Right lung (tissue), 5 donors: Measurements from ENCODE around the gene ACP7. TPM values are rescaled to one million over a fixed set of nuclear protein-coding genes. Genes with fewer than 3 reads are reported as not detected.

Experiments used
- polyA plus RNA-seq, 5 donors: library from polyadenylated mRNA; unstranded; fragments of 120-200 nt; gene quantifications; one replicate each; pipeline versions ENCODE4 v1.2.1 to v1.2.3, GENCODE V29; 2013; ENCODE audit warnings: inconsistent platforms in 1 of 5, low replicate concordance in 1 of 5; ENCODE audit not compliant: insufficient read length in 5 of 5, insufficient read depth in 1 of 5

ACP7 gene
- polyA plus RNA-seq, 5 donors: 0.08 to 0.16 (median 0.14) TPM

Other genes starting within 250 kb of the ACP7 start
- 100 to 1,000 TPM; 370 to 435 (median 405) TPM for gene HNRNPL, start 234.4 kb upstream of the ACP7 start, polyA plus RNA-seq
- 1 to 10 TPM; 6.4 to 9.4 (median 8.4) TPM for gene RINL, start 206.1 kb upstream of the ACP7 start, polyA plus RNA-seq
- 10 to 100 TPM; 46.7 to 60.0 (median 56.8) TPM for gene SIRT2, start 184.8 kb upstream of the ACP7 start, polyA plus RNA-seq
- gene NFKBIB, start 184.4 kb upstream of the ACP7 start, polyA plus RNA-seq: 10 to 100 TPM in 1 of 5 donors, 1 to 10 TPM in 4; 4.7 to 10.1 (median 5.5) TPM
- 1 to 10 TPM in 2 of 5 donors, under 1 TPM in 2, not detected in 1; 0.46 to 1.1 (median 0.80) TPM for gene CCER2, start 172.2 kb upstream of the ACP7 start, polyA plus RNA-seq
- 10 to 100 TPM; 28.8 to 42.3 (median 37.7) TPM for gene SARS2, start 153.6 kb upstream of the ACP7 start, polyA plus RNA-seq
- gene MRPS12, start 153.4 kb upstream of the ACP7 start, polyA plus RNA-seq: 10 to 100 TPM; 10.9 to 25.8 (median 15.0) TPM
- gene FBXO17, start 108.6 kb upstream of the ACP7 start, polyA plus RNA-seq: 10 to 100 TPM; 36.5 to 48.9 (median 44.2) TPM
- 1 to 10 TPM; 3.6 to 5.1 (median 4.1) TPM for gene FBXO27, start 51.8 kb upstream of the ACP7 start, polyA plus RNA-seq
- 10 to 100 TPM; 32.3 to 71.0 (median 52.4) TPM for gene PAK4, start 41.4 kb downstream of the ACP7 start, polyA plus RNA-seq
- under 1 TPM; 0.09 to 0.29 (median 0.21) TPM for gene NCCRP1, start 112.6 kb downstream of the ACP7 start, polyA plus RNA-seq
- not detected for gene SYCN, start 119.9 kb downstream of the ACP7 start, polyA plus RNA-seq
- gene IFNL3, start 160.6 kb downstream of the ACP7 start, polyA plus RNA-seq: not detected
- gene IFNL4, start 164.5 kb downstream of the ACP7 start, polyA plus RNA-seq: not detected
- not detected for gene IFNL2, start 184.0 kb downstream of the ACP7 start, polyA plus RNA-seq
- gene IFNL1, start 212.0 kb downstream of the ACP7 start, polyA plus RNA-seq: not detected
- 1 to 10 TPM; 1.3 to 3.3 (median 2.1) TPM for gene LRFN1, start 236.5 kb downstream of the ACP7 start, polyA plus RNA-seq